GM10266 (cell line): ENCODE data around the gene KAT7.

Source experiments
- DNase-seq: peaks from one replicate; pipeline ENCODE4 v3.0.0; 2012; ENCODE audit errors: extremely low spot score
- TF ChIP-seq, protein P1 (sequence below): IDR thresholded peaks from 2 replicates; pipeline ENCODE4 v1.5.1; 2012; ENCODE audit warnings: mild to moderate bottlenecking, low read depth; ENCODE audit not compliant: control insufficient read depth, insufficient read depth; ENCODE audit errors: missing control alignments

Gene KAT7

DNA sequence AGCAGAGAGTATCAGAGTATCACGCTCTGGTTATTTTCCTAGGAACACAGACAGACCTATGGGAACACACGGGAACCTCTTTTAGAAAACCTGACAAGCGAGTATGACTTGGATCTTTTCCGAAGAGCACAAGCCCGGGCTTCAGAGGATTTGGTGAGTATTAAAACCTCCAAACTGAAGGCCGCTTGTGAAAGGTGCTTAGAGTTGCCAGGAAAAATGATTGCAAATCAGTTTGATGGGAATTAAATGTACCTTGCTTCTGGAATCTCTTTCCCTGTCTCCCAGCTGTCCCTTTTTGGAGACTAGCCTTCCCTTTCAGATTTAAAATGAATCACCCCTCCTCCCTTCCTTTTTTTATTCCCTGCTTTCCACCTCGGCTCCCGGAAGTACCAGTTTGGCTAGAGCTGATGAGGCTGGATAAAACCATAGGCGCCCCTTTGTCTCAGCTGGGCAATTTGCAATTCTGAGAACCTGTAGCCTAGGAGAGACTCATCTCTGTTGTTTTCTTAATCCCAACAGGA, 27.3 kb downstream of the KAT7 start:
- no peak for DNase-seq

DNA sequence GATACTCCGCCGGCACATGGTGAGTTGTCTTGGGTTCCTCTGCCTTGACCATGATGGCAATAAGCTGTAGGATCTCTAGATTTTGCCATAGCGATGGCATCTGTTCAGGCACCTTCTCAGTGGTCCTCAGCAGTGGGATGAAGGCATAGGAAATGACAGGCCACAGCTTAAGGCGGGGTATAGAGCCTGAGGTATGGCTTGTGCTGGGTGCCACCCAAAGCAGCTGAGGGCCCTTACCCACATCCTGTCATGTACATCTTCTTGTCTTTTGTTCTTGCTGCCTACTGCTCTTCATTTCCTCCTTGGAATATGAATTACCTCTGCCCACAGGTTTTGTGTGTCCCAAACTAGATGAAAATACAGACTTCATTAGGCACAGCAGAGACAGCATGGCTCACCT, 29.5 kb downstream of the KAT7 start:
- no peak for DNase-seq
- TF ChIP-seq, protein P1, sequence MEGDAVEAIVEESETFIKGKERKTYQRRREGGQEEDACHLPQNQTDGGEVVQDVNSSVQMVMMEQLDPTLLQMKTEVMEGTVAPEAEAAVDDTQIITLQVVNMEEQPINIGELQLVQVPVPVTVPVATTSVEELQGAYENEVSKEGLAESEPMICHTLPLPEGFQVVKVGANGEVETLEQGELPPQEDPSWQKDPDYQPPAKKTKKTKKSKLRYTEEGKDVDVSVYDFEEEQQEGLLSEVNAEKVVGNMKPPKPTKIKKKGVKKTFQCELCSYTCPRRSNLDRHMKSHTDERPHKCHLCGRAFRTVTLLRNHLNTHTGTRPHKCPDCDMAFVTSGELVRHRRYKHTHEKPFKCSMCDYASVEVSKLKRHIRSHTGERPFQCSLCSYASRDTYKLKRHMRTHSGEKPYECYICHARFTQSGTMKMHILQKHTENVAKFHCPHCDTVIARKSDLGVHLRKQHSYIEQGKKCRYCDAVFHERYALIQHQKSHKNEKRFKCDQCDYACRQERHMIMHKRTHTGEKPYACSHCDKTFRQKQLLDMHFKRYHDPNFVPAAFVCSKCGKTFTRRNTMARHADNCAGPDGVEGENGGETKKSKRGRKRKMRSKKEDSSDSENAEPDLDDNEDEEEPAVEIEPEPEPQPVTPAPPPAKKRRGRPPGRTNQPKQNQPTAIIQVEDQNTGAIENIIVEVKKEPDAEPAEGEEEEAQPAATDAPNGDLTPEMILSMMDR: no peak

More for the DNA sequence above, 27.3 kb downstream of the KAT7 start:
- TF ChIP-seq, protein P1: no peak

DNA sequence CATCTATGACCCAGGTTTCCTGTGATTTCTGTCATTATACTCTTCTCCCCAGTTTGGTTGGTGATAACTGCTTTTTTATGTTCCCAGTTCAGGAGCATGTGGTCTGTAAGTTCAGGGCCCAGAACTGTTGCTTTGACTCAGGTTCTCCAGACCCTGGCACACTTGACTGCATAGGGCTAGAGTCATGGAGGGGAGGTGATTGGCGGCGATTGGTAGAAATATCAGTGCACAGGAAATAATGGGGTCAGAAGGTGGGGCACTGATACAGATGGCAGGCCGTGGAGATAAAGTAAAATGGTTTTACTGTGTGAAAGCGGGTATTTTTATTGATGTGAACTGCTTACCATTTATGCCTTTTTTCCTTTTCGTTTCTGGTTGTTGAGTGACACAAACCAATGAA, 30.7 kb downstream of the KAT7 start:
- TF ChIP-seq, protein P1: no peak
- no peak for DNase-seq

DNA sequence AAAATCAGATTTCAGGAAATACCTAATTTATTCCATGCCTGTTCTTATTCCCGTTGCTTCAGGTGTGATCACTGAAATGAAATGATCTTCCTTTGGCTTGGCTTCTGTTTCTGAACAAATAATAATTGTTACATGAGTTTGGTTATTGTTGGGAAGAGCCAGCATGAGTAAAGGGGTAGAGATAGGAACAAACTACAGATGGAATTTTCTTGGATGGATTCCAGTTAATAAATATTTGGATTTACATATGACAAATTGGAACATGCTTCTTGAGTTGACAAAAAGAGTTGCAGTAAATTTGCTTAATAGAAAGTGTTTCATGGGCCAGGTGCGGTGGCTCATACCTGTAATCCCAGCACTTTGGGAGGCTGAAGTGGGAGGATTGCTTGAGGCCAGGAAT, 31.2 kb downstream of the KAT7 start:
- TF ChIP-seq, protein P1: no peak
- DNase-seq: no peak

DNA sequence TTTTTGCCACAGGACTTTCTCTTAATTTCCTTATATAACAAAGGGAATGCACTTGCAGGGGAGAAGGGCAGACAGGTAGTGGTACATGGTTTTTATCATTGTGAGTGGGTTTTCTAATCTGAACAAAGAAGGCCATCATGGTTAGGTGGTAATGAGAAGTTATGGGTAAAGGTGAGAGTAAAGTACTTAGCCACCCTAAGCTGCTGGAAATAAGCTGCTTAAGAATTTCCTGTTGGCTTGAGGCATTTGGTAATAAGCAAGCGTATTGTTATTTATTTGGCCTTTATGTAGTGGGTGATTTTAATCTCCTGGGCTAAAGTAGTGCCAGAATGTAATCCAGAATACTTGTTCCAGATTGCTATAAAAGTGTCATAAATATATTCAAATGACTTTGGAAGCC, 32.3 kb downstream of the KAT7 start:
- DNase-seq: no peak
- TF ChIP-seq, protein P1: no peak

DNA sequence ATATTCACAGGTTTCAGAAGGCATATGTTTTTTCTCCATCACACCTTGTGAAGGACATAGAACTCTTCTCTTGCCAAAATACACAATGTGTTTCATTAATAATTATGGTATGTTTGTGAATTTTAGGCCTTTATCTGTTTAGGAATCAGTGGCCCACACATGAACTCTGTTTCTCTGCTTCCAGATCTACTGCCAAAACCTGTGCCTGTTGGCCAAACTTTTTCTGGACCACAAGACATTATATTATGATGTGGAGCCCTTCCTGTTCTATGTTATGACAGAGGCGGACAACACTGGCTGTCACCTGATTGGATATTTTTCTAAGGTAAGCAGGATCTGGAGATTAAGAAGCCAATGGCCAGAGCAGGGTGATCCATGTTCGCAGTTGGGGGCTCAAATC, 33.0 kb downstream of the KAT7 start:
- TF ChIP-seq, protein P1: no peak
- DNase-seq: no peak

DNA sequence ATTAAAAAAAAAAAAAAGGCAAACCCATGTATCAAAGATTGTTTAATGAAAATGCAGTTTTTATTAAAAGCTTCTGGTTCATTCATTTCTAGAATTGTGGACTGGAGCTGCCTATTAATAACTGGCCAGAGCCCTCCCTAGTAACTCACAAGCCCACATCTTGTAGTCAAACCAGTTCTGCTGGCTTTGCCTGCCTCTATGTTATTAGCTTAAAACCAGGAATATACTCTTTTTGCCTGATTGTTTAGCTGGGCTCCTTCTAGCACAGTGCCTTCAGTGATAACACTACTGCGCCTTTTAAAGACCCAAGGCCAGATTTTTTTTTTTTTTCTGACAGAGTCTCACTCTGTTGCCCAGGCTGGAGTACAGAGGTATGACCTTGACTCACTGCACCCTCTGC, 33.4 kb downstream of the KAT7 start:
- TF ChIP-seq, protein P1: no peak
- DNase-seq: no peak
